DMS114 treated with DMSO at 0.1 percent for 48 hours (cell line): ENCODE data around the gene CR1.
"Not testable (repeated sequence)": the region's sequence is repeated elsewhere in the genome, so short reads cannot be mapped to it uniquely, and the experiment has no call there.

Source experiments
- DNase-seq: peaks from one replicate; lab custom pipeline; 2025; ENCODE audit not compliant: unreplicated experiment; lab: John Stamatoyannopoulos, UW

CR1 gene

GRCh38 chr1:207495801-207496792 lies at the start of gene CR1:
Gene CR1, plus strand, starts transcription at chr1:207496157. Its CDS starts 111 bp downstream, at chr1:207496268.
- no peak for DNase-seq

- DNase-seq = no peak
Observed at GRCh38 chr1:207453710-207454045, 42.3 kb upstream of the CR1 start.

GRCh38 chr1:207454046-207454964 lies 41.7 kb upstream of the CR1 start, which contains the start of gene CR2:
Gene CR2, plus strand, starts transcription at chr1:207454328. Its CDS starts 91 bp downstream, at chr1:207454419.
- DNase-seq = no peak

GRCh38 chr1:207455183-207455754 lies 40.7 kb upstream of the CR1 start:
- DNase-seq = no peak

- no peak for DNase-seq
Observed at GRCh38 chr1:207458414-207458813, 37.5 kb upstream of the CR1 start.

- no peak for DNase-seq
Observed at GRCh38 chr1:207459008-207459407, 36.9 kb upstream of the CR1 start.

GRCh38 chr1:207461649-207462048 lies 34.3 kb upstream of the CR1 start:
- DNase-seq = no peak

- DNase-seq = no peak
Observed at GRCh38 chr1:207462535-207462934, 33.4 kb upstream of the CR1 start.

- DNase-seq = no peak
Observed at GRCh38 chr1:207463021-207463420, 32.9 kb upstream of the CR1 start.

- no peak for DNase-seq
Observed at GRCh38 chr1:207463571-207463970, 32.4 kb upstream of the CR1 start.

- DNase-seq = no peak
Observed at GRCh38 chr1:207470927-207471326, 25.0 kb upstream of the CR1 start.

- DNase-seq = no peak
Observed at GRCh38 chr1:207474210-207474609, 21.7 kb upstream of the CR1 start.

- DNase-seq = no peak
Observed at GRCh38 chr1:207486198-207486597, 9.8 kb upstream of the CR1 start.

- DNase-seq = no peak
Observed at GRCh38 chr1:207487636-207488035, 8.3 kb upstream of the CR1 start.

- DNase-seq = no peak
Observed at GRCh38 chr1:207493212-207493611, 2.7 kb upstream of the CR1 start.

GRCh38 chr1:207494171-207494570 lies 1.8 kb upstream of the CR1 start:
- no peak for DNase-seq

- DNase-seq = not testable (repeated sequence)
Observed at GRCh38 chr1:207495281-207495680, 676 bp upstream of the CR1 start.

- DNase-seq = no peak
Observed at GRCh38 chr1:207497941-207498340, 2.0 kb downstream of the CR1 start.

- peak; percentile 61 for DNase-seq
Observed at GRCh38 chr1:207499573-207499972, 3.6 kb downstream of the CR1 start.

- DNase-seq = no peak
Observed at GRCh38 chr1:207500306-207500705, 4.3 kb downstream of the CR1 start.

GRCh38 chr1:207501071-207501470 lies 5.1 kb downstream of the CR1 start:
- no peak for DNase-seq
